Retinal pigment epithelial cell (primary cell): ENCODE data around the gene SYTL2.

Source experiments
- DNase-seq: peaks from one replicate; pipeline ENCODE4 v3.0.0-alpha.2; 2010; ENCODE audit warnings: low read depth
- H3K4me3 ChIP-seq: 2 replicates; pipeline ENCODE4 v1.5.1; 2011; ENCODE audit warnings: mild to moderate bottlenecking, low read length, control low read depth, moderate library complexity
- CTCF ChIP-seq: conservative IDR thresholded peaks from 2 replicates; pipeline ENCODE4 v1.5.1; 2011; ENCODE audit warnings: low read depth, low read length, control low read depth, inconsistent platforms

The SYTL2 gene

GRCh38 chr11:85758480-85759039 is 52.4 kb downstream of the SYTL2 start:
- TF ChIP-seq CTCF = no peak
- no peak for DNase-seq
- H3K4me3 ChIP-seq = no peak overlapping the region

GRCh38 chr11:85758026-85758425 is 52.9 kb downstream of the SYTL2 start:
- no peak overlapping the region for H3K4me3 ChIP-seq
- no peak for DNase-seq
- TF ChIP-seq CTCF = no peak

- TF ChIP-seq CTCF = no peak
- H3K4me3 ChIP-seq = no peak overlapping the region
- no peak for DNase-seq
These were observed 54.3 kb downstream of the SYTL2 start for GRCh38 chr11:85756401-85757200.

GRCh38 chr11:85755701-85756100 is 55.2 kb downstream of the SYTL2 start:
- no peak for DNase-seq
- TF ChIP-seq CTCF = no peak
- no peak overlapping the region for H3K4me3 ChIP-seq

GRCh38 chr11:85755285-85755684 is 55.7 kb downstream of the SYTL2 start:
- H3K4me3 ChIP-seq = no peak overlapping the region
- no peak for DNase-seq
- no peak for TF ChIP-seq CTCF

- no peak overlapping the region for H3K4me3 ChIP-seq
- no peak for TF ChIP-seq CTCF
- no peak for DNase-seq
These were observed 57.9 kb downstream of the SYTL2 start for GRCh38 chr11:85752890-85753581.
